ENCODE data around the gene VKORC1L1. TPM values are rescaled to one million over a fixed set of nuclear protein-coding genes. Genes with fewer than 3 reads are reported as not detected.
"Not testable (repeated sequence)": the region's sequence is repeated elsewhere in the genome, so short reads cannot be mapped to it uniquely, and the experiment has no call there.

Gene VKORC1L1
- total RNA-seq, result 11.0 TPM
- 10 to 100 TPM; 16.4 to 24.4 (median 20.7) TPM for polyA plus RNA-seq (ENCODE audit: insufficient read depth in 1 of 8, insufficient read length in 8 of 8, low replicate concordance in 1 of 8)
- long read RNA-seq, donor 1, full-length matches to known transcripts, result 7 of 7 reads
- long read RNA-seq, donor 1, partial matches to known transcripts, result 0 of 7 reads
- long read RNA-seq, donor 1, other reads (novel, unspliced or antisense), result 0 of 7 reads
- long read RNA-seq, donor 2, full-length matches to known transcripts, result 5 of 5 reads
- long read RNA-seq, donor 2, partial matches to known transcripts, result 0 of 5 reads
- long read RNA-seq, donor 2, other reads (novel, unspliced or antisense), result 0 of 5 reads
- long read RNA-seq, donor 3, full-length matches to known transcripts, result 16 of 16 reads
- long read RNA-seq, donor 3, partial matches to known transcripts, result 0 of 16 reads
- long read RNA-seq, donor 3, other reads (novel, unspliced or antisense), result 0 of 16 reads
- long read RNA-seq, donor 4, full-length matches to known transcripts, result 12 of 12 reads
- long read RNA-seq, donor 4, partial matches to known transcripts, result 0 of 12 reads
- long read RNA-seq, donor 4, other reads (novel, unspliced or antisense), result 0 of 12 reads
- long read RNA-seq, donor 5, full-length matches to known transcripts, result 22 of 22 reads
- long read RNA-seq, donor 5, partial matches to known transcripts, result 0 of 22 reads
- long read RNA-seq, donor 5, other reads (novel, unspliced or antisense), result 0 of 22 reads
- long read RNA-seq, donor 6, full-length matches to known transcripts, result 19 of 25 reads
- long read RNA-seq, donor 6, partial matches to known transcripts, result 6 of 25 reads
- long read RNA-seq, donor 6, other reads (novel, unspliced or antisense), result 0 of 25 reads
- long read RNA-seq, donor 7, full-length matches to known transcripts, result 10 of 10 reads
- long read RNA-seq, donor 7, partial matches to known transcripts, result 0 of 10 reads
- long read RNA-seq, donor 7, other reads (novel, unspliced or antisense), result 0 of 10 reads
- long read RNA-seq, donor 8, full-length matches to known transcripts, result 10 of 10 reads
- long read RNA-seq, donor 8, partial matches to known transcripts, result 0 of 10 reads
- long read RNA-seq, donor 8, other reads (novel, unspliced or antisense), result 0 of 10 reads
- long read RNA-seq, donor 9, full-length matches to known transcripts, result 4 of 4 reads
- long read RNA-seq, donor 9, partial matches to known transcripts, result 0 of 4 reads
- long read RNA-seq, donor 9, other reads (novel, unspliced or antisense), result 0 of 4 reads
- long read RNA-seq, donor 10, full-length matches to known transcripts, result 12 of 61 reads
- long read RNA-seq, donor 10, partial matches to known transcripts, result 44 of 61 reads
- long read RNA-seq, donor 10, other reads (novel, unspliced or antisense), result 5 of 61 reads
- long read RNA-seq, donor 11, full-length matches to known transcripts, result 7 of 7 reads
- long read RNA-seq, donor 11, partial matches to known transcripts, result 0 of 7 reads
- long read RNA-seq, donor 11, other reads (novel, unspliced or antisense), result 0 of 7 reads

DNA sequence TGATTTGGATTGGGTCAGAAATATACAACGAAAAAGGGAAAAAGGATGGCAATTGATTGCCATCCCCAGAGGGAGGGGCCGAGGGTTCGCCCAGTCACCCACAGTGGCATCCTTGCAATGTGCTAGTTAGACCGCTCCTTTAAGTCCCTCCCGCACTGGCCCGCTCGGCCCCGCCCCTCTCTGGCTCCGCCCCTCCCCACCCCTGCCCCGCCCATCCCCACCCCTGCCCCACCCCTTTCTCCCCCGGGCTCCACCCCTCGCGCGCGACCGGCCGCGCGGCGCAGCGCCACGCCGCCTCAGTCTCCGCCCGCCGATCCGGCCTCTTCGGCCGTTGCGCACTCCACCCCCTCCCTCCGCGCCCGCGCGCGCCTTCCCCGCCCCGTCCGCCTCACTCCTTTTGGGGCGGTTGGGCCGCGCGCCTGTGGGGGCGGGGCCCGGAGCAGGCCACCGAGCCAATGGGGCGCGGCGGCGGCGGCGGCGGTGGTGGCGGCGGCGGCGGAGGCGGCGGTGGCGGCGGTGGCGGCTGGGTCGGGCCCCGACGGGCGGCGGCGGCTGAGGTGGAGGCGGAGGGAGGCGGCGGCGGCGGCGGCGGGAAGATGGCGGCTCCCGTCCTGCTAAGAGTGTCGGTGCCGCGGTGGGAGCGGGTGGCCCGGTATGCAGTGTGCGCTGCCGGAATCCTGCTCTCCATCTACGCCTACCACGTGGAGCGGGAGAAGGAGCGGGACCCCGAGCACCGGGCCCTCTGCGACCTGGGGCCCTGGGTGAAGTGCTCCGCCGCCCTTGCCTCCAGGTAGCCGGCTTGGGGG is at the start of gene VKORC1L1:
Gene VKORC1L1, plus strand, starts transcription at position 299 of the 806 bp plus-strand sequence. Its CDS starts 298 bp downstream, at position 597.
- H3K4me1 ChIP-seq (ENCODE audit: control insufficient read depth, insufficient read depth, low read length), result peaks cover 4% of the 10 kb centered on the region
- H3K4me3 ChIP-seq (ENCODE audit: low read length), result peak within 1 kb of the TSS; percentile 78
- DNase-seq, result peak; percentile 97
- H3K36me3 ChIP-seq (ENCODE audit: control insufficient read depth, insufficient read depth, low read length), result peaks cover 2% of the 10 kb centered on the region
- no peaks in the 10 kb centered on the region for H3K9me3 ChIP-seq (replicated peaks; ENCODE audit: control insufficient read depth, low read depth, low read length)
- no peaks in the 10 kb centered on the region for H3K27me3 ChIP-seq (ENCODE audit: control insufficient read depth, insufficient read depth, low read length)
- WGBS (ENCODE audit: insufficient coverage), result 0% methylated on average over 46 of the region's 94 CpGs
- peak within 1 kb of the TSS; percentile 80 for H3K27ac ChIP-seq (ENCODE audit: low read length)

DNA sequence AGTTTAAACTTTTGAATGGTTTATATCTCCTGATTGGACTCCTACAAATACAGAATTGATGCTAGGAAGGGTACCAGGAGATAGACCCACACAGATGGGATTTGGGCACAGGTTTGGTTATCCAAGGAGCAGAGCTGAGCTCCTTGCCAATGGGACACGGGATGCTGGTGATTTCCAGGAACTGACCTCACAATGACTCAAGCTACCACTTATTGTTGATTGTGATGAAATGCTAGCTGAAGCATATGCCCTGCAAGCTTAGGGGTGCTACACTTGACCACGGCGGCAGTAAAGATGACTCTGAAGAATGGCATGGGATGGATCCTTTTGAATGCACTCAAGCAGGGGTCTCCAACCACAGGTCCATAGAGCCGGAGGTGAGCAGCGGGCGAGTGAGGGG is 45.5 kb upstream of the VKORC1L1 start:
- DNase-seq, result no peak
- H3K4me1 ChIP-seq (ENCODE audit: control insufficient read depth, insufficient read depth, low read length), result no peaks in the 10 kb centered on the region
- no peaks in the 10 kb centered on the region for H3K9me3 ChIP-seq (replicated peaks; ENCODE audit: control insufficient read depth, low read depth, low read length)
- H3K27ac ChIP-seq (ENCODE audit: low read length), result no peak overlapping the region
- H3K4me3 ChIP-seq (ENCODE audit: low read length), result no peak overlapping the region
- no peaks in the 10 kb centered on the region for H3K27me3 ChIP-seq (ENCODE audit: control insufficient read depth, insufficient read depth, low read length)
- WGBS (ENCODE audit: insufficient coverage), result 88% methylated on average over 4 of the region's 6 CpGs
- H3K36me3 ChIP-seq (ENCODE audit: control insufficient read depth, insufficient read depth, low read length), result no peaks in the 10 kb centered on the region

DNA sequence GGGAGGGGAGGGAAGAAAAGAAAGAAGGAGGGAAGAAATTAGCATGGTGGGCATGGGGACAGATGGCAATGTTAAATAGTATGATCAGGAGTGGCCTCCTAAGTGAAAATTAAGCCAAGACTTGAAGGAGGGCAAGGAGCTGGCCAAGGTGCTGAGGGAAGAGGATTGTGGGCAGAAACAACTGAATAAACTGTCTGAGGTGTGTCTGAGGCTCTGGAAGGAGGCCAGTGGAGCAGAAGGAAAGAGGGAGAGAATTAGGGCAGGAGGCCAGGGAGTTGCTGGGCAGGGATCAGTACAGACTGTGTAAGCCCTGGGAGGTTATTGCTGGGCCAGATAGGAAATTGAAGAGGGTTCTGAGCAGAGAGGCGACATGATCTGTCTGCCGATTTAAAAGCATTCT is 40.6 kb upstream of the VKORC1L1 start:
- Histone ChIP-seq H3K9me3 (replicated peaks; ENCODE audit: control insufficient read depth, low read depth, low read length) (no peaks in the 10 kb centered on the region), H3K27ac (ENCODE audit: low read length) (no peak overlapping the region), H3K4me1 (ENCODE audit: control insufficient read depth, insufficient read depth, low read length) (no peaks in the 10 kb centered on the region), H3K4me3 (ENCODE audit: low read length) (no peak overlapping the region), H3K27me3 (ENCODE audit: control insufficient read depth, insufficient read depth, low read length) (no peaks in the 10 kb centered on the region), H3K36me3 (ENCODE audit: control insufficient read depth, insufficient read depth, low read length) (no peaks in the 10 kb centered on the region)
- DNase-seq, result peak; percentile 23
- WGBS (ENCODE audit: insufficient coverage), result 43% methylated on average over 2 of the region's 2 CpGs

DNA sequence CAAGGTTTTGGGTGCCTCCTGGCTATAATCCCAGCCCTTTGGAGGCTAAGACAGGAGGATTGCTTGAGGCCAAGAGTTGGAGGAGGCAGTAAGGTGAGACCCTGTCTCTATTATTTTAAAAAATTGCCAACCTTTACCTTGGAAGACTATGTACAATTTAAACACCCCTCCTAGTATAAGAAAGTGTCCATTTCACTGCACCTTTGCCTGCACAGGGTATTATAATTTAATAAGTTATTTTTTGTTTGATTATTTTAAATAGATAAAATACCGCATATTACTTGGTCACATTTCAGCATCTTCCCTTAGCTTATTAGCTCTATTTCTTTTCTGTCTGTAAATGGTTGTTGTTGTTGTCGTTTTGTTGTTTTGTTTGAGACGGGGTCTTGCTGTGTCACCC is 36.2 kb upstream of the VKORC1L1 start:
- not testable (repeated sequence) for H3K27ac ChIP-seq (ENCODE audit: low read length); H3K4me3 ChIP-seq (ENCODE audit: low read length); H3K36me3 ChIP-seq (ENCODE audit: control insufficient read depth, insufficient read depth, low read length); H3K27me3 ChIP-seq (ENCODE audit: control insufficient read depth, insufficient read depth, low read length); H3K9me3 ChIP-seq (replicated peaks; ENCODE audit: control insufficient read depth, low read depth, low read length); H3K4me1 ChIP-seq (ENCODE audit: control insufficient read depth, insufficient read depth, low read length); DNase-seq
- no CpG with 5 or more reads among the region's 3 CpGs for WGBS (ENCODE audit: insufficient coverage)

DNA sequence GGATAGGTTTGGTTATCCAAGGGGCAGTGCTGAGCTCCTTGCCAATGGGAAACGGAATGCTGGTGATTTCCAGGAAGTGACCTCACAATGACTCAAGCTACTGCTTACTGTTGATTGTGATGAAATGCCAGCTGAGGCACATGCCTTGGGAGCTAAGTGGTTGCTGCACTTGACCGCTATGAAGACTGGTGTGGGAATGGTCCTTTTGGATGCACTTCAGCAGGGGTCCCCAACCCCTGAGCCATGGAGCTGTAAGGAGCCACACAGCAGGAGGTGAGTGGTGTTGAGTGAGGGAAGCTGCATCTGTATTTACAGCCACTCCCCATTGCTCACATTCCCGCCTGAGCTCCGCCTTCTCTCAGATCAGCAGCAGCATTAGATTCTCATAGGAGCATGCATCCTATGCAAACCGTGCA is 35.3 kb upstream of the VKORC1L1 start:
- WGBS (ENCODE audit: insufficient coverage), result 60% methylated on average over 1 of the region's 5 CpGs
- H3K27me3 ChIP-seq (ENCODE audit: control insufficient read depth, insufficient read depth, low read length); H3K36me3 ChIP-seq (ENCODE audit: control insufficient read depth, insufficient read depth, low read length); DNase-seq; H3K4me1 ChIP-seq (ENCODE audit: control insufficient read depth, insufficient read depth, low read length); H3K9me3 ChIP-seq (replicated peaks; ENCODE audit: control insufficient read depth, low read depth, low read length); H3K4me3 ChIP-seq (ENCODE audit: low read length); H3K27ac ChIP-seq (ENCODE audit: low read length): not testable (repeated sequence)

DNA sequence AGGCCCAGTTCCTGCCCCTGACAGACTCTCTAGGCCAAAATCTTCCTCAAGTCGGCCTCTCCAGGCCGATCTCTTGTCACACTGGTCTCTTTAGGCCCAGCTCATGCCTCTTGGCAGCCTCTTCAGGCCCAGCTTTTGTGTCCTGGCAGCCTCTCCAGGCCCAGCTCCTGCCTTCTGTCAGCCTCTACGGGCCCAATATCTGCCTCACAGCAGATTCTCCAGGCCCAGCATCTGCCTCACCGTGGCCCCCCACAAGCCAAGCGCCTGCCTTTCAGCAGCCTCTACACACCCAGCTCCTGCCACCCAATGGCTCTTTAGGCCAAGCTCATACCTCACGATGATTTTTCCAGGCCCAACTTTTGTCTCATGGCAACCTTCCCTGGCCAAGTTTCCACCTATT is 33.0 kb upstream of the VKORC1L1 start:
- Histone ChIP-seq H3K4me3 (ENCODE audit: low read length) (no peak overlapping the region), H3K27me3 (ENCODE audit: control insufficient read depth, insufficient read depth, low read length) (no peaks in the 10 kb centered on the region), H3K27ac (ENCODE audit: low read length) (no peak overlapping the region), H3K4me1 (ENCODE audit: control insufficient read depth, insufficient read depth, low read length) (no peaks in the 10 kb centered on the region), H3K9me3 (replicated peaks; ENCODE audit: control insufficient read depth, low read depth, low read length) (no peaks in the 10 kb centered on the region), H3K36me3 (ENCODE audit: control insufficient read depth, insufficient read depth, low read length) (no peaks in the 10 kb centered on the region)
- 85% methylated on average over 6 of the region's 6 CpGs for WGBS (ENCODE audit: insufficient coverage)
- DNase-seq, result no peak

DNA sequence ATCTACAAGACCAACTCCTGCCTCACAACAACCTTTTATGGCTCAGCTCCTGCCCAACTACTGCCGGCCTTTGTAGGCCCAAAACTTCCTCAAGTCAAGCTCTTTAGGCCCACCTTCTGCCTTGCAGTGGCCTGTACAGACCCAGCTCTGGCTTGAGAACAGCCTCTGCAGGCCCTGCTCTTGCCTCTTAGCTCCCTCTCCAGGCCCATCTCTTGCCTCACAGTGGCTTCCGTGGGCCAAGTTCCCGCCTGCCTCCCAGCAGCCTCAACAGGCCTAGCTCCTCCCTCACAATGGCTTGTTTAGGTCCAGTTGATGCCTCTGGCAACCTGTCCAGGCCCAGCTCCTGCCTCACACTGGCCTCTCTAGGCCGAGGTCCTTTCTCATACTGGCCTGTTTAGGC is 32.4 kb upstream of the VKORC1L1 start:
- Histone ChIP-seq H3K4me1 (ENCODE audit: control insufficient read depth, insufficient read depth, low read length) (no peaks in the 10 kb centered on the region), H3K27ac (ENCODE audit: low read length) (no peak overlapping the region), H3K27me3 (ENCODE audit: control insufficient read depth, insufficient read depth, low read length) (no peaks in the 10 kb centered on the region), H3K4me3 (ENCODE audit: low read length) (no peak overlapping the region), H3K36me3 (ENCODE audit: control insufficient read depth, insufficient read depth, low read length) (no peaks in the 10 kb centered on the region), H3K9me3 (replicated peaks; ENCODE audit: control insufficient read depth, low read depth, low read length) (no peaks in the 10 kb centered on the region)
- WGBS (ENCODE audit: insufficient coverage), result 89% methylated on average over 4 of the region's 4 CpGs
- no peak for DNase-seq

DNA sequence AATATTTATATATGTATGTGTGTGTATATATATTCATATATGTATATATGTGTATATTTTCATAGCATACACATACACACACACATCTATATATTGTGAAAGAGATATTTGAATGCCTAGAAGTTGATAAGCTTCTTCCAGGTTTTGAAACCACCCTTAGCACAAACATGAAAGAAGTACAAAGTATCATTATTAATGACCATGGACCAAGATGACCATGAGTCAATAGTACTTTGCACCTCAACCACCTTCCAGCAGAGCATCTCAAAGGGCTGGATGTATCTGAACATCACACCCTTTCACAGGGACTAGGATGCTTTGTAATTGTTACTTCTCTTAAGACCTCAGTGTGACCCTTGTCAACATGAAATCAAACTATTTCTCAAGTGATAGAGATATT is 29.3 kb upstream of the VKORC1L1 start:
- H3K9me3 ChIP-seq (replicated peaks; ENCODE audit: control insufficient read depth, low read depth, low read length); H3K36me3 ChIP-seq (ENCODE audit: control insufficient read depth, insufficient read depth, low read length); H3K4me1 ChIP-seq (ENCODE audit: control insufficient read depth, insufficient read depth, low read length); H3K4me3 ChIP-seq (ENCODE audit: low read length); H3K27me3 ChIP-seq (ENCODE audit: control insufficient read depth, insufficient read depth, low read length); H3K27ac ChIP-seq (ENCODE audit: low read length); DNase-seq: not testable (repeated sequence)

DNA sequence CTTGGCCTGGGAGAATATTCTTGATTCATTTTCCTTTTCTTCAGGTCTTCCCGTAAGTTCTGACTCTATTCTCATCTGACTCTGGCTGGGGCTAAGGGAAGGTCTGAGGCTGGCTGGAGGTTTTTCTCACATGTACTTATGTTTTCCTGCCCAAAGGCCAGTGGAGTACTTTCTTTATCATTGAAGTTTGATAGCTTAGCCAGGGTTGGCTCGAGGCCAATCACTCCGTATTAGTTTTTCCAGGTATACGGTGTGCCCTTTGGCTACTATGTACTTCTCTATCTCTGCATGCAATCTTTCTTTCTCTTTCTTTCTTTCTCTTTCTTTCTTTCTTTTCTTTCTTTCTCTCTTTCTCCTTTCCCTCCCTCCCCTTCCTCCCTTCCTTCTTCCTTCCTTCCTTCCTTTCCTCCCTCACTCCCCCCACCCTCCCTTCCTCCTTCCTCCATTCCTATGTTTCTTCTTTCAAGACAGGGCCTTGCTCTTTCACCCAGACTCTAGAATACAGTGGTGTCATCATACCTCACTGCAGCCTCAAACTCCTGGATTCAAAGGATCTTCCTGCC is 26.8 kb upstream of the VKORC1L1 start:
- 68% methylated on average over 3 of the region's 4 CpGs for WGBS (ENCODE audit: insufficient coverage)
- Histone ChIP-seq H3K4me3 (ENCODE audit: low read length) (no peak overlapping the region), H3K27me3 (ENCODE audit: control insufficient read depth, insufficient read depth, low read length) (no peaks in the 10 kb centered on the region), H3K27ac (ENCODE audit: low read length) (no peak overlapping the region), H3K4me1 (ENCODE audit: control insufficient read depth, insufficient read depth, low read length) (no peaks in the 10 kb centered on the region), H3K36me3 (ENCODE audit: control insufficient read depth, insufficient read depth, low read length) (no peaks in the 10 kb centered on the region), H3K9me3 (replicated peaks; ENCODE audit: control insufficient read depth, low read depth, low read length) (no peaks in the 10 kb centered on the region)
- no peak for DNase-seq

Data from muscle of leg (tissue), 16 donors.